ENCODE results near the gene SDHB.

DNA sequence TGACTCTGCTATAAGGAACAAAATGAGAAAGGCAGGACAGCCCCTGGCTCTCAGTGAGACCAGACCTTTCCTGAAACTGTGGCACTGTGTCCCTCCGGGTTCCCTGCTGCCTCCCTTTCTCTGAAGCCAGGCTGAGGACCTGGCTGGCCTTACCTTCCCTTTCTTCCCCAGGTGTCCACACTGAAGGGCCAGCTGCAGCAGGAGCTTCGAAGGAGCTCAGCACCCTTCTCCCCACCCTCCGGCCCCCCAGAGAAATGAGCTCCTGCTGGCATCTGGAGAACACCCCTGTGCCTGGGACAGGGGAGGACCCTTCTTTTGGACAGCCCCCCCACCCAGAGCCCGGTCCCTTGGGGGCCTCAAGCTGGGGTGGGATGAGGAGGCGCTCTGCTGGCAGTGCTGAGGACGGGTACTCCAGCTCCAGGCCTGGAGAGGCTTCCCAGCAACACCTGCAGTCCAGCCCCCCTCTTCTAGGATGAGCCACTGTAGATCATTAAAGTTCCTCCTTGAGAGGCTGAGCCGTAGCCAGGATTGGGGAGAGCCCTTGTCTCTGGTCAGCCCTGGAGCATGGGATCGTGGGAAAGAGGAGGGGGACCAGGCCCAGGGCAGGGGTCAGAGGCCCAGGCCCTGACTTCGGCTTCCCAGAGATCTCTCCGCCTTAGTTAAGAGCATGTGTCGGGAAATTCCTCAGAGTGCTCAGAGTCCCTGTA, 81.5 kb downstream of the SDHB start:
- no peak for TF ChIP-seq CTCF (IDR thresholded peaks at IDR 0.05)
- no peak for TF ChIP-seq POLR2A (IDR thresholded peaks at IDR 0.05)
